ENCODE results near the gene C2orf81.
A peak's percentile ranks its signal among the peaks of the same experiment; 100 is the strongest.
"Not testable (repeated sequence)": the region's sequence is repeated elsewhere in the genome, so short reads cannot be mapped to it uniquely, and the experiment has no call there.

C2orf81 gene

DNA sequence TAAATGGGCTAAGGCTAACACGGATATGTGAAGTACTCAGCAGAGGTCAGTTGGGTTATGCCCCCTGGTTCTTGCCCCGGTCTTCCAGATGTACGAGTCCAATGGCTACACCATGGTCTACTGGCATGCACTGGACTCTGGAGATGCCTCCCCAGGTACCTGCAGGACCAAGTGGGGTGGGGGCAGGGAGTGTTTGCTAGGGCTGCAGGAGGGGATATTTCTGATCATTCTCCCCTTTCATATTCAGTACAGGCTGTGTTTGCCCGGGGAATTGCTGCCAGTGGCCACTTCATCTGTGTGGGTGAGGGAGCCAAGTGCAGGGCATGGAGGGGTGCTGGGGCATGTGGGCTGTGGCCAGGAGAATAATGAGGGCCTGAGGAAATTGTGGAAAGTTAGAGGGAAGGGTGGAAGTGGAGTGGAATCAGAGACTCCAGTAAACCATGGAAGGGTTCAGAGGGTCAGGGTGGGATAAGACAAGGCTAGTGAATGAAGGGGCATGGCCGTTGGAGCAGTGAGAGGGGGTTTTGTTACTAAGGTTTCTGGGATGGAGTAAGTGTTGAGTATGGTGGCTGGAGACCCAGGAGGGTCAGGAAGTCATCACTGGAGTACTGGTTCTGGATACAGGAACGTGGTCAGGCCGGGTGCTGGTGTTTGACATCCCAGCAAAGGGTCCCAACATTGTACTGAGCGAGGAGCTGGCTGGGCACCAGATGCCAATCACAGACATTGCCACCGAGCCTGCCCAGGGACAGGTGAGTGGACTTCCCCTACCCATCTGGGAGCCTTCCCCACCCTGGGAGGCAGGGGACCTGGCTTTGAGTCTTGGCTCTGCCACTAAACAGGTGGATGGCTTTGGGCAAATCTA is 2.0 kb upstream of the C2orf81 start:
- Mint-ChIP-seq H3K4me3 (no peak overlapping the region), H3K27me3 (peaks cover 7% of the 10 kb centered on the region), H3K4me1 (ENCODE audit: low read depth) (peaks cover 34% of the 10 kb centered on the region), H3K27ac (no peak overlapping the region), H3K36me3 (ENCODE audit: low read depth) (peaks cover 39% of the 10 kb centered on the region), H3K9me3 (no peaks in the 10 kb centered on the region)
- intact Hi-C loops (cut with micrococcal nuclease) = no loop called here

DNA sequence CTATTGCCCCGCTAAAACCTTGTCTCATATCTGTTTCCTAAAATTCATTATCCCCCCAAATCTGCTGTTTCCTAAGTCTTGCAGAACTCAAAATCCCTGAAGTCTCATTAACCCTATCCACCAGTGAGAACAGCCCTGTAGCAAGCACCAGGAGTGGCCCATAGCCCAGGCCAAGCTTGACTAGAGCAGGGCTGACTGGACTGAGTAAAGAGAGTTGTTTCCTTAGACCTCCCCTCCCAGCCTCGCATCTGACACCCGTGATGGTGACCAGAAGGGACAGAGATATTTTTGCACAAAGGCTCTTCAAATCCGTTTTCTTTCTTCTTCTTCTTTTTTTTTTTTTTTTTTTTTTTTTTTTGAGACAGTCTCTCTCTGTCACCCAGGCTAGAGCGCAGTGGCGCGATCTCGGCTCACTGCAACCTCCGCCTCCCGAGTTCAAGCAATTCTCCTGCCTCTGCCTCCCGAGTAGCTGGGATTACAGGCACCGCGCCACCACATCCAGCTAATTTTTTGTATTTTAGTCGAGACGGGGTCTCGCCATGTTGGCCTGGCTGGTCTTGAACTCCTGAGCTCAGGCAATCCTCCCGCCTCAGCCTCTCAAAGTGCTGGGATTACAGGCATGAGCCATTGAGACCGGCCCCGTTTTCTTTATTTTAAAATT is 846 bp downstream of the C2orf81 start:
- H3K27ac Mint-ChIP-seq = peak overlapping the region; percentile 71
- peaks cover 17% of the 10 kb centered on the region for H3K27me3 Mint-ChIP-seq
- intact Hi-C loops (cut with micrococcal nuclease) = loop anchor here (1.0 kb wide), 2 partner anchors 34 to 63 kb away; partner anchors contain the start of gene TTC31
- H3K4me3 Mint-ChIP-seq = peak overlapping the region; percentile 99
- peaks cover 49% of the 10 kb centered on the region for H3K4me1 Mint-ChIP-seq (ENCODE audit: low read depth)
- not testable (repeated sequence) for H3K9me3 Mint-ChIP-seq
- H3K36me3 Mint-ChIP-seq (ENCODE audit: low read depth) = peaks cover 20% of the 10 kb centered on the region

DNA sequence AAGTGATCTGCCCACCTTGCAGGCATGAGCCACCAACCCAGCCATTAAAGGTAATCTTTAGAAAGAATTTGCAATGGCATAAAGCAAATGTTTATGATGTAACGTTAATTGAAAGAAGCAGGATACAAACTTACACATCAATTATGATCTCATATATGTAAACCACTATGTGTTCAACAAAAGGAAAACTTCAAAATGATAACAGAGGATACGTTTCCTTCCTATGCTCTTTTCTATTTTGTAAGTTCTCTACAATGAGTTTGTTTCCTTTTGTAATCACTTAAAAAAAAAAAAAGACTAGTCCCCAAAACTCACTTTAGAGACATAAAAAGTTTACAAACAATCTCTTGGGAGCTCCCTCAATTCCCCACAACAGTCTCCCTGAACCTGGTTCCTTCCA is 1.4 kb downstream of the C2orf81 start:
- peak overlapping the region; percentile 4 for H3K4me3 Mint-ChIP-seq
- H3K27me3 Mint-ChIP-seq = peaks cover 22% of the 10 kb centered on the region
- intact Hi-C loops (cut with micrococcal nuclease) = no loop called here
- H3K4me1 Mint-ChIP-seq (ENCODE audit: low read depth) = peaks cover 54% of the 10 kb centered on the region
- peaks cover 14% of the 10 kb centered on the region for H3K36me3 Mint-ChIP-seq (ENCODE audit: low read depth)
- no peaks in the 10 kb centered on the region for H3K9me3 Mint-ChIP-seq
- H3K27ac Mint-ChIP-seq = peak overlapping the region; percentile 65

DNA sequence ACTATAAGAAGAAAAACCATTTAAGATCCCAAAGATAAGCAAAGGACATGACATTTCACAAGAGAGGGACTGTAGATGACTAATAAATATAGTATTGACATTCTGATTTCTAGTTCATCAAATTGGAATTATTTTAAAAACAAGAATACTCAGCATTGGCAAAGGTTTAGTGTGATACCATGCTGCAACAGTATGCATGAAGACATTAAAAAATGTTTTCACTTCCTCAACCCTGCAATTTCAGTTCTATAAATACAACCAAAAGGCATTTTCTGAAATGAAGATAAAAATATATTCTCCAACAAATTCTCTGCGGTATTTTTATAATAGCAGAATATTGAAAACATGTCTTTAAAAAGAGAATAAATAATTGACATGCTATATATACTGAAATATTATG is 2.1 kb downstream of the C2orf81 start:
- H3K4me1 Mint-ChIP-seq (ENCODE audit: low read depth) = peaks cover 60% of the 10 kb centered on the region
- peak overlapping the region; percentile 48 for H3K27ac Mint-ChIP-seq
- H3K9me3 Mint-ChIP-seq = no peaks in the 10 kb centered on the region
- intact Hi-C loops (cut with micrococcal nuclease) = no loop called here
- peaks cover 11% of the 10 kb centered on the region for H3K36me3 Mint-ChIP-seq (ENCODE audit: low read depth)
- peaks cover 27% of the 10 kb centered on the region for H3K27me3 Mint-ChIP-seq
- H3K4me3 Mint-ChIP-seq = no peak overlapping the region

DNA sequence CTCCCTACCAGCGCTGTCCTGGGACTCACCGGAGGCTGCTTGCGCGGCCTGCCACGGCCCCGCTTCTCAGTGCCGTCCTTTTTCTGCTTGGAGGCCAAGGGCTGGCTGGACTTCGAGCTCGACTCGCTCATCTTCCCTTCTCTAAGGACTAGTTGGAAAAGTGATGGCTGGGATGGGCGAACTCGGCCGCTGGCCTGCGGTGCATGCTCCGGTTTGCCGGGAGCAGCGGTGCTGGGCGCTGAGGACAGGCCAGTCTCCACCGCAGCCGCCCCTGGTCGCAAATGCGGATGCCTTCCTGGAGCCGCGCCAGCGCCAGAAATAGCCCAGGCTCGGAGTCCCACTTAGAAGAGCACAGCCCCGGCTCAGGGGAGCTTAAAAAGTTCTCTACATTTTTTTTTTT is 3.1 kb downstream of the C2orf81 start:
- Mint-ChIP-seq H3K4me3 (no peak overlapping the region), H3K4me1 (ENCODE audit: low read depth) (peaks cover 68% of the 10 kb centered on the region), H3K27ac (peak overlapping the region; percentile 48), H3K27me3 (peaks cover 29% of the 10 kb centered on the region), H3K9me3 (no peaks in the 10 kb centered on the region), H3K36me3 (ENCODE audit: low read depth) (peaks cover 11% of the 10 kb centered on the region)
- intact Hi-C loops (cut with micrococcal nuclease) = no loop called here

DNA sequence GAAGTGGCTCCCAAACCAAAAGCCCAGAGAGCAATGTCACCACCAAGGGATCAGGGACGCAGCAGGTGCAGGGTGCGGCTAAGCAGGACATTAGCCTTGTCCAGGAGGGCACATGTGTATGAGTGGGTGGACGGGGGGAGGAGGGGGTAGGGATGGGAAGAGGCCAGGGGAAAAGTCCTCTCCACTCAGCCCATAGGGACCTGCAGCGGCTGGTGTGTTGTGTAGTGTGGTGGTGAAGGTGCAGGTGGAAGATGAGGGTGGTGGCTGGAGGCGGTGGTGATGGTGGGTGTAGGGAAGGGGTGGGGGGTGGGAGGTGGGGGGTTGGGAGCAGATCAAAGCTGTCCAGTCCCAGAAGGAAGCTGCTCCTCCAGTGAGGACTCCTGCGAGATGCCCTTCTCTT is 3.7 kb downstream of the C2orf81 start:
- intact Hi-C loops (cut with micrococcal nuclease) = no loop called here
- peak overlapping the region; percentile 48 for H3K27ac Mint-ChIP-seq

DNA sequence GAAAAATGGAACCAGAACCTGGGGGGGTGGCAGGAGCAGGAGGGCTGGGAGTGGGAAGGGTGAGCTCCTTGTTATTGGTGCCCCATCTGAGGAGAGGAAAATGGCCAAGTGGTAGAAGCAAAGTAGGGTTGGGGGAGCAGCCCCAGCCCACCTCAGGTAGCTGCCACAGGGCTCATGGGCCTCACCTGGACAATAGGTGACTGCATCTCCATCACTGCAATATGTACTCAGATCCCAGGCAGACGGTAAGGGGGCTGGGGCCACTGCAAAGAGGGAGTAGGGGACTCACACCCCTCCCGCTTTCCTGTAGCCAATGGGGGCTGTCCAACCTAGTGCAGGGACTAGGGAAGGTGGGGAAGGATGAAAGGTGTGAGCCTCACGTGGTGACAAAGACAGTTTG is 4.2 kb downstream of the C2orf81 start:
- H3K9me3 Mint-ChIP-seq = no peaks in the 10 kb centered on the region
- peaks cover 11% of the 10 kb centered on the region for H3K36me3 Mint-ChIP-seq (ENCODE audit: low read depth)
- peaks cover 70% of the 10 kb centered on the region for H3K4me1 Mint-ChIP-seq (ENCODE audit: low read depth)
- H3K27ac Mint-ChIP-seq = peak overlapping the region; percentile 48
- H3K4me3 Mint-ChIP-seq = no peak overlapping the region
- H3K27me3 Mint-ChIP-seq = peaks cover 24% of the 10 kb centered on the region
- intact Hi-C loops (cut with micrococcal nuclease) = no loop called here

More for the DNA sequence above, 3.7 kb downstream of the C2orf81 start:
- Mint-ChIP-seq H3K9me3 (no peaks in the 10 kb centered on the region), H3K4me3 (no peak overlapping the region), H3K4me1 (ENCODE audit: low read depth) (peaks cover 71% of the 10 kb centered on the region), H3K27me3 (peaks cover 28% of the 10 kb centered on the region), H3K36me3 (ENCODE audit: low read depth) (peaks cover 11% of the 10 kb centered on the region)

DNA sequence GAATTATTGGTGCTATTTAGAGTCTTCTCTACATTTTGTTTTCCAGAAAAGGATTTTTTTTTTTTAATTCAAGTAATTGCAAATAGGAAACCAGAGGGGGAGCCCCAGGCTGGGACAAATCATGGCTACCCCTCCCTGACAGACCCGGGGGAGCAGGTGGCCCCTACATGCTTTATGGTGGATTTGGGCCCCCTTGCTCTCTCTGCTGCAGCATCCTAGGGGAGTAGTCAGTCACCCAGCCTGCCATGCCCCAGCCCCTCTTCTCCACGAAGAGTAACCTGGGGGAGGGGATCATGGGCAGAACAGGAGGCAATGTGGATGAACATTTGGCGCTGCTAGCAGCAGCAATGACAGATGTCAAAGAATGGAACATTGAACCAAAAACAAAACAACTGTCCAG is 4.6 kb downstream of the C2orf81 start:
- H3K4me1 Mint-ChIP-seq (ENCODE audit: low read depth) = peaks cover 66% of the 10 kb centered on the region
- intact Hi-C loops (cut with micrococcal nuclease) = no loop called here
- no peak overlapping the region for H3K4me3 Mint-ChIP-seq
- H3K36me3 Mint-ChIP-seq (ENCODE audit: low read depth) = peaks cover 7% of the 10 kb centered on the region
- H3K27me3 Mint-ChIP-seq = peaks cover 22% of the 10 kb centered on the region
- no peak overlapping the region for H3K27ac Mint-ChIP-seq
- no peaks in the 10 kb centered on the region for H3K9me3 Mint-ChIP-seq

DNA sequence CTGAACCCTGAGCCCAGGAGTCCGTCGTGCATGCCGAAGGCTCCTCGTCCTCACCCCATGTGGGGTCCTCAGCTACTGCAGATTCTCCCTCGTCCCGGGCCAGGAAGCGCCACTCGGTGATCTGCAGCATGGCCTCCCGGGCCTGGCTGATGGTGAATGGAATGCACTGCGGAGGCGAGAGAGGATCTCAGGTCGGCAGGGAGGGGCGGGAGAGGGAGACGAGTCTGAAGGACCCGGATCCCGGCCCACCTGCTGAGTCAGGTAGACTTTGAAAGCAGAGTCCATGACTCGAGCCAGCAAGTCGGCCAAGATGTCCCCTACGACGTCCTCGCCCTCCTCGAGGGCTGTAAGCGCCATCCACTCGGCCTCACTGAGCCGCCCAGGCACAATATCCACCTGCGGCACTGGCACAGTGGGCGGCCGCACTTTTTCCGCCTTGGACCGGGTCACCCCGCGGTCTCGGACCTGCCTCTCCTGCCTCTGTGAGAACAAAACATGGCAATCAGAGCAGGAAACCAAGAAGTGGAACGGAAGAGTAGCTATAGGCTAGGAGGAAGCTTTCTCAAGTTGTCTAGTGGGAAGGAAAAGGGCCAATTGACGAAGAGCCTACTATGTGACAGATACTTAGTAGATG is 5.5 kb downstream of the C2orf81 start:
- intact Hi-C loops (cut with micrococcal nuclease) = no loop called here
- H3K27me3 Mint-ChIP-seq = peaks cover 23% of the 10 kb centered on the region
- peak overlapping the region; percentile 36 for H3K27ac Mint-ChIP-seq
- no peaks in the 10 kb centered on the region for H3K36me3 Mint-ChIP-seq (ENCODE audit: low read depth)
- no peaks in the 10 kb centered on the region for H3K9me3 Mint-ChIP-seq
- peaks cover 60% of the 10 kb centered on the region for H3K4me1 Mint-ChIP-seq (ENCODE audit: low read depth)
- peak overlapping the region; percentile 70 for H3K4me3 Mint-ChIP-seq

DNA sequence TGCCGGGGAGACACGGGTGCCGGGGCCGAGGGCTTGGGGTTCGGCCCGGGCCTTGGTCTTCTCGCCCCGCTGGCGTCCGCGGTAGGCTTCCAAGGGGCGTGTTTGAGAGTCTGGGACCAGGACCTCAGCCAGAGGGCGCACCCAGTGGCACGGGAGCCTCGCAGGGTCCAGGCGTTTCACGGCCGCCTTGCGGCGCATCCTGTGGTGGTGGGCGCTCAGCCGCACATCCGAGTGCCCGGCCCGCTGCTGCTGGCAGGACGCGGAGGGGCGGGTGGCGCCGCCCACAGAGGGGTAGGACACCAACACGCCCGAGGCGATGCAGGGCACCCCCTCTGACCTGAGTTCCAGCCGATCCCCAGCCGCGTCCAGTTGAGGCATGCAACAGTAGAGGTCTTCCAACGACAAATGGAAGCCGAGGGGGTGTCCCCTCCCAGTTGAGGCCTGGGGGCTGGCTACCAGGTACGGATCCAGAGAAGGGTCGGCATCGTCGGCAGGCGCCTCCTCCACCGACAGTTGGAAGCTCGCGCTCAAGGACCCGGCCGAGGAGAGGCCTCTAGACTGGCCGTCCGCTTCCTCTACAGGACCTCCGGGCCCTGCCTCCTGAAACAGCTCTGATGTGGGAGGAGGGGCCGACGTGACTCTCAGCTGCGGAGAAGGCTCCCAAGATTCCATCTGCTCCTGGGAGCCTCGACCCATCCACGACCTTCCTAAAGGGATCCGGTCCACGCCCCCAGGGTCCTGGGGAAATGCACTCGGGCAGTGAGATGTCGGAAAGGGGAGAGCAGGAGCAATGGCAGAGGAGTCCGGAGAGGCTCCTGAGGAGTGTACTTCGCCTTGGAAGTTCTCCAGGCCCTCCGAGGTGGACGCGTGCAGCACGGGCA is 6.3 kb downstream of the C2orf81 start:
- Mint-ChIP-seq H3K27ac (peak overlapping the region; percentile 71), H3K27me3 (peaks cover 25% of the 10 kb centered on the region), H3K9me3 (no peaks in the 10 kb centered on the region), H3K36me3 (ENCODE audit: low read depth) (no peaks in the 10 kb centered on the region), H3K4me1 (ENCODE audit: low read depth) (peaks cover 53% of the 10 kb centered on the region), H3K4me3 (peak overlapping the region; percentile 70)
- intact Hi-C loops (cut with micrococcal nuclease) = no loop called here

DNA sequence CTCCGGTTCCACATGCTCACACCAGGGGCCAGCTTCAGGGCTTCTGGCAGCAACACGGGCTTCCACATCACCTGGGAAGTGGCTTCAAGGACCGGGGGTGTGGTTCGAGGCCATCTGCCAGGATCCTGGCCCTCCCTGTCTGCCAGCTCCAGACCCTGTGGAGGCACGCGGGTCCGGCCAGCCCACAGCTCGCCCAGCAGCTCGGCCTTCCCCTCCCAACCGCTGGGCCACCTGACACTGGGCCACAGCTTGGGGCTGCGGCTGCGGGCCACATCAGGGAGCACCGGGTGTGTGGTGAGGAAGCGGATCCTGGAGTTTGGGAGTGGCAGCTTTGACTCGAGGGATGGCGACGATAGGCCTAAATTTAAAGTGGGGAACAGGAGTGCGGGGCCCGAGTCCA is 7.0 kb downstream of the C2orf81 start:
- intact Hi-C loops (cut with micrococcal nuclease) = no loop called here
- Mint-ChIP-seq H3K27ac (peak overlapping the region; percentile 71), H3K36me3 (ENCODE audit: low read depth) (no peaks in the 10 kb centered on the region), H3K27me3 (peaks cover 25% of the 10 kb centered on the region), H3K9me3 (no peaks in the 10 kb centered on the region), H3K4me1 (ENCODE audit: low read depth) (peaks cover 48% of the 10 kb centered on the region), H3K4me3 (peak overlapping the region; percentile 70)

DNA sequence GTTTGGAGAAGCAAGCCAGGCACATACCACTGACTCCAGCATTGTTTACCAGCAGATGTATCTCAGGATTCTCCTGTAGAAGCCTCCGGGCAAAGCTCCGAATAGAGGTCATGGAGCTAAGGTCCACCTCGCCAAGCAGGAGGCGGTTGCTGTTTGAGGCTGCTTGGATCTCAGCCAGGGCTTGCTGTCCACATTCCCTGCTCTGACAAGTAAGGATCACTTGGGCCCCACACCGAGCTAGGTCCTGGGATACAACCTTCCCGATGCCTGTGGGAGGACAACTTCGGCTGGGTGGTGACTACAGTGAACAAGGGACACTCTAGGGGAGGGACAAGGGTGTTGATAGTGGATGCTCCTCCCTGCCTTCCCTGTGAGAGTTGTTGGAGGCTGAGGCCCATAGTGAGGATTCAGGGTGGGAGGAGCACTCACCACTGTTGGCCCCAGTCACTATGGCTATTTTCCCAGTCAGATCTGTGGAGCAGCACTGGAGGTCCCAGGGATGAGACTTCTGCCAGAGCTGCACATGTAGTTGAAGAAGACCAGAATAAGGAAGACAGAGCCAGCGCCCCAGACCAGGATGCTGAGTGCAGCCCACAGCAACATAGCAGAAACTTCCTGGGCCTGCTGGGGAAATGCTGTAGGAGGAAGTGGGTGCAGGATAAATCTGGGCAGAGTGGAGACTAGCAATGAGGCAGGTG is 8.3 kb downstream of the C2orf81 start:
- Mint-ChIP-seq H3K9me3 (no peaks in the 10 kb centered on the region), H3K27ac (peak overlapping the region; percentile 71), H3K36me3 (ENCODE audit: low read depth) (no peaks in the 10 kb centered on the region), H3K27me3 (peaks cover 30% of the 10 kb centered on the region), H3K4me3 (no peak overlapping the region), H3K4me1 (ENCODE audit: low read depth) (peaks cover 41% of the 10 kb centered on the region)
- intact Hi-C loops (cut with micrococcal nuclease) = no loop called here

DNA sequence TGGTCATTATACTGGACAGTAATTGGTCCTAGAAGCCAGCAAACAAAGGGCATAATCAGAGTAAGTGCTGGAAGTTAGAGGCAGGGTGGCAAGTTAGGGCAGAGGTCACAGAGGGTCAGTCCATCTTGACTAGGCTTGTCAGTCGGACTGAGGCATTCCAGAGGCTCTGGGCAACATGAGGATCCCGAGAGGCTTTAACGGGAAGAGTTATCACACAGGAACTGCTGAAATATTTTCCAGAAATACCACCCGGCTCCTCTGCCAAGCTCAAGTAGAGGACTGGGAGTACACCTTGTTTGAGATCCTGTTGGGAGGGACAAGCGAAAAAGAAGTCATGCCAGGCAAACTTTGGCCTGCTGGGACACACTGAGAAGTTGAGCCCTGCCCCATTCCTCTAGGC is 13.7 kb downstream of the C2orf81 start:
- Mint-ChIP-seq H3K27me3 (peaks cover 17% of the 10 kb centered on the region), H3K4me1 (ENCODE audit: low read depth) (peaks cover 4% of the 10 kb centered on the region), H3K27ac (no peak overlapping the region), H3K4me3 (no peak overlapping the region), H3K36me3 (ENCODE audit: low read depth) (no peaks in the 10 kb centered on the region), H3K9me3 (no peaks in the 10 kb centered on the region)
- intact Hi-C loops (cut with micrococcal nuclease) = no loop called here

Data from dendritic cell treated with granulocyte-macrophage colony-stimulating factor and Interleukin-4, amounts not matched to agents 40 ng/mL and 50 ng/mL, for 4 days (primary cell).